Right ventricle myocardium superior (tissue), 1 donor: Measurements from ENCODE around the gene CDKN1A. TPM values are rescaled to one million over a fixed set of nuclear protein-coding genes. Genes with fewer than 3 reads are reported as not detected.
A peak's percentile ranks its signal among the peaks of the same experiment; 100 is the strongest.

ENCODE experiments used
- ATAC-seq: fragments of 200-7000 bp; cut with Tn5 transposase; one replicate; pipeline ENCODE4 v1.9.1; 2020; ENCODE audit warnings: mild to moderate bottlenecking; ENCODE audit not compliant: poor library complexity
- DNase-seq: peaks from one replicate; pipeline ENCODE4 v3.0.0-alpha.2; 2020
- intact Hi-C: fragments of 100-400 bp; cut with DNase I; formaldehyde crosslinking; loops from one replicate; pipeline ENCODE4 v1.11.2; 2022
- total RNA-seq: library from RNA; stranded (reverse); fragmentation: NEBNext Ultra II Directional; extraction: Animal tissue kit (Norgen Biotek cat#: 25700); gene quantifications from one replicate; pipeline ENCODE4 v1.2.1, GENCODE V29; 2021
- donor health status: DM: no; HTN: yes; CAD: no; lungs with severe emphysema.

Gene CDKN1A
- total RNA-seq, 1 donor from 2014 or later: 54.5 TPM

GRCh38 chr6:36671687-36672375, 6.7 kb upstream of the CDKN1A start:
- DNase-seq: no peak
- no peak for ATAC-seq
- intact Hi-C loops: no loop called here

- DNase-seq: no peak
- no peak for ATAC-seq
- intact Hi-C loops: no loop called here
These were observed 4.6 kb upstream of the CDKN1A start for GRCh38 chr6:36673882-36674281.

DNA sequence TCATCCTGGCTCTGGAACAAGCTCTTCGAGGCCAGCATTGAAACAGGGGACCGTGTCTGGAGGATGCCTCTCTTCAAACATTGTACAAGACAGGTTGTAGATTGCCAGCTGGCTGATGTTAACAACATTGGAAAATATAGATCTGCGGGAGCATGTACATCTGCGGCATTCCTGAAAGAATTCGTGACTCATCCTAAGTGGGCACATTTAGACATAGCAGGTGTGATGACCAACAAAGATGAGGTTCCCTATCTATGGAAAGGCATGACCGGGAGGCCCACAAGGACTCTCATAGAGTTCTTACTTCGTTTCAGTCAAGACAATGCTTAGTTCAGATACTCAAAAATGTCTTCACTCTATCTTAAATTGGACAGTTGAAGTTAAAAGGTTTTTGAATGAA, 3.6 kb upstream of the CDKN1A start:
- DNase-seq (no peak), ATAC-seq (no peak)
- intact Hi-C loops: loop anchor here (5.0 kb wide), 1 partner anchor 43 kb away; no protein-coding TSS in a partner anchor

GRCh38 chr6:36676141-36677058, 2.1 kb upstream of the CDKN1A start:
- intact Hi-C loops: loop anchor here (5.0 kb wide), 1 partner anchor 44 kb away; no protein-coding TSS in a partner anchor
- no peak for ATAC-seq
- DNase-seq: no peak

DNA sequence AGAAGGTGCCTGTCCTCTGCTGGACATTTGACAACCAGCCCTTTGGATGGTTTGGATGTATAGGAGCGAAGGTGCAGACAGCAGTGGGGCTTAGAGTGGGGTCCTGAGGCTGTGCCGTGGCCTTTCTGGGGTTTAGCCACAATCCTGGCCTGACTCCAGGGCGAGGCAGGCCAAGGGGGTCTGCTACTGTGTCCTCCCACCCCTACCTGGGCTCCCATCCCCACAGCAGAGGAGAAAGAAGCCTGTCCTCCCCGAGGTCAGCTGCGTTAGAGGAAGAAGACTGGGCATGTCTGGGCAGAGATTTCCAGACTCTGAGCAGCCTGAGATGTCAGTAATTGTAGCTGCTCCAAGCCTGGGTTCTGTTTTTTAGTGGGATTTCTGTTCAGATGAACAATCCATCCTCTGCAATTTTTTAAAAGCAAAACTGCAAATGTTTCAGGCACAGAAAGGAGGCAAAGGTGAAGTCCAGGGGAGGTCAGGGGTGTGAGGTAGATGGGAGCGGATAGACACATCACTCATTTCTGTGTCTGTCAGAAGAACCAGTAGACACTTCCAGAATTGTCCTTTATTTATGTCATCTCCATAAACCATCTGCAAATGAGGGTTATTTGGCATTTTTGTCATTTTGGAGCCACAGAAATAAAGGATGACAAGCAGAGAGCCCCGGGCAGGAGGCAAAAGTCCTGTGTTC, 1.3 kb upstream of the CDKN1A start:
- ATAC-seq: no peak
- DNase-seq: no peak
- intact Hi-C loops: loop anchor here (5.0 kb wide), 1 partner anchor 45 kb away; no protein-coding TSS in a partner anchor

GRCh38 chr6:36677753-36678487, 594 bp upstream of the CDKN1A start:
- intact Hi-C loops: loop anchor here (5.0 kb wide), 1 partner anchor 46 kb away; no protein-coding TSS in a partner anchor
- DNase-seq: no peak
- ATAC-seq: no peak

DNA sequence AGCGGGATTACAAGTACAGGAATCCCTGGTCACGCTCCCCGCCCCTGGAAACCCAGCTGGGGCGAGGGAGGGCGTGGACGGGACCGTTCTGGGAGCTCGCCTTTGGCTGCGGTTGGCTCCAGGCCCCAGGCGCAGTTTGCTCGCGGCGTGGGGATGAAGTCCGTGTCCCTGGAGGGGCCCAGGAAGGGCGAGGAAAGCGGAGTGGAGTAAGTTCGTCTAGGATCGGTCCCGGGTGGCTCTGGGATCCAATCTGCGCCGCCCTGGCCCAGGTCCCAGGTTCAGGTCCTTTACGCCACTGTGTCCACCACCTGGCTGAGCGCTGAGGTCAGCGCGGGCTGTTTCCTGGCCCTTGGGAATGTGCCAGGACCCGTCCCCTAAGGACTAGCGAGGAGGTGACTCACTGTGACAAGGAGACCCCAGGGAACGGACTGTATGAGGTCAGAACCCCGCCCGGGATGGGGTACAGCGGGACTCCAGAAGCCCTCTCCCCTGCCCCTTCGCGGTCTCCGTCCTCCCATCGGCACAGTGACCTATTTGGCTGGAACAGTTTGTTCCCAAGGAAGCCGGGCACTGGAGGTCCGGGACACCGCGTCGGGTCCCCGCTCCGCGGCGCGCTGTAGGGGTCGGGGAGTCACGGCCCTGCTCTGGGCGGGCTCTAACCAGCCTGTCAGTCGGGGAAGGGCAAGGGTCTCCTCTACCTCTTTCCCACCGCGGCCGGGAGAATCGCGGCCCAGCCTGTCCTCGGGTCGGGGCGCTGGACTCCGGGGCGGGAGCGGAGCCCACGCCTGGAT, 724 bp downstream of the CDKN1A start:
- intact Hi-C loops: loop anchor here (5.0 kb wide), 1 partner anchor 47 kb away; no protein-coding TSS in a partner anchor
- peak; percentile 50 for ATAC-seq

DNA sequence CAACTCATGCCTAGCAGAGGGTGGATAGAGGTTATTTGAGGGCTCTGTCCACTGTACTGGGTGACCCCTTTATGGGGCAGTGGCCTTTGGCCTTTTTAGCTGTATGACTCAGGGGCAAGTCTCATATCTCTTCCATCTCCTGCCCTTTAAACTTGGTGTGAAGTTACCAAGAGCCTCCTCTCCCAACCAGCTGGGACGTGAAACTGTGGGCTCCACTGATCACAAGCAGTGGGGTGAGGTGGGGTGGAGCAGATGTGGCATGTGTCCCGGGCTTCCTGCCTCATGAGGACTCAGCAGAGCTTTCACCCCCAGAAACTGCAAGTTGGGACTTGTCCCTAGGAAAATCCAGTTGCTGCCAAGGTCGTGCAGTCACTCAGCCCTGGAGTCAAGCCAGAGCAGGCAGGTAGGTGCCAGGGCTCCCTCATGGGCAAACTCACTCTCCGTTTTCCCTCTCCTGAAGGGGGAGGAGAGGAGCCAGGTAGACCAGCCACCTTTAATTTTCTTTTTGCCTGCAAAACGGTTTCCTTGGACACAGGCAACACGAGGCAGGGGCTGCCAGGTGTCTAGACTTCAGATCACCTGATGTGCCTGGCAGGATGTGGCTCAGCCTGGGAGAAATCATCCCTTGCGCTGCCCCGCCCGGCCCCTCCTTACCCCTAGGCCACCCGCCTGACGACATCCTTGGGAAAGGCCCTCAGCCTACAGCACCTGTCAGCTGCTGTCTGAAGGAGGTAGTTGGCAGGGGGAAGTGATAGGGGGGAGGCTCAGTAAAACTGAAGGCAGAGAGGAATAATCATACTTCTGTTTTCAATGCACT, 4.0 kb downstream of the CDKN1A start:
- intact Hi-C loops: no loop called here
- ATAC-seq: no peak

More for the DNA sequence above, 724 bp downstream of the CDKN1A start:
- DNase-seq: peak; percentile 82

GRCh38 chr6:36683145-36683655, 4.7 kb downstream of the CDKN1A start:
- intact Hi-C loops: no loop called here
- ATAC-seq: no peak
- no peak for DNase-seq

More for the DNA sequence above, 4.0 kb downstream of the CDKN1A start:
- peak; percentile 71 for DNase-seq

GRCh38 chr6:36683656-36684446, 5.3 kb downstream of the CDKN1A start:
- DNase-seq: no peak
- intact Hi-C loops: no loop called here
- ATAC-seq: no peak

DNA sequence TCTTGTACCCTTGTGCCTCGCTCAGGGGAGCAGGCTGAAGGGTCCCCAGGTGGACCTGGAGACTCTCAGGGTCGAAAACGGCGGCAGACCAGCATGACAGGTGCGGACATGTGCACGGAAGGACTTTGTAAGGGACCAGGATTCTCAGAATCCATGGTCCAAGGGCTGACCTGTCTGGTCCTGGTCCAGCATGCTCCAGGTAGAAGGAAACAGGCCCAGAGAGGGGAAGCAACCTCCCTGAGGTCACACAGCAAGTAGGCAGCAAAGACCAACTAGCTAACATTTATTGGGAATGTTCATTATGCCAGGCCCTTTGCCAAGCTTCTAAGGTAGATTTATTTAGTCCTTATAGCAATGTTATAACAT, 5.9 kb downstream of the CDKN1A start:
- intact Hi-C loops: no loop called here
- ATAC-seq (no peak), DNase-seq (no peak)

DNA sequence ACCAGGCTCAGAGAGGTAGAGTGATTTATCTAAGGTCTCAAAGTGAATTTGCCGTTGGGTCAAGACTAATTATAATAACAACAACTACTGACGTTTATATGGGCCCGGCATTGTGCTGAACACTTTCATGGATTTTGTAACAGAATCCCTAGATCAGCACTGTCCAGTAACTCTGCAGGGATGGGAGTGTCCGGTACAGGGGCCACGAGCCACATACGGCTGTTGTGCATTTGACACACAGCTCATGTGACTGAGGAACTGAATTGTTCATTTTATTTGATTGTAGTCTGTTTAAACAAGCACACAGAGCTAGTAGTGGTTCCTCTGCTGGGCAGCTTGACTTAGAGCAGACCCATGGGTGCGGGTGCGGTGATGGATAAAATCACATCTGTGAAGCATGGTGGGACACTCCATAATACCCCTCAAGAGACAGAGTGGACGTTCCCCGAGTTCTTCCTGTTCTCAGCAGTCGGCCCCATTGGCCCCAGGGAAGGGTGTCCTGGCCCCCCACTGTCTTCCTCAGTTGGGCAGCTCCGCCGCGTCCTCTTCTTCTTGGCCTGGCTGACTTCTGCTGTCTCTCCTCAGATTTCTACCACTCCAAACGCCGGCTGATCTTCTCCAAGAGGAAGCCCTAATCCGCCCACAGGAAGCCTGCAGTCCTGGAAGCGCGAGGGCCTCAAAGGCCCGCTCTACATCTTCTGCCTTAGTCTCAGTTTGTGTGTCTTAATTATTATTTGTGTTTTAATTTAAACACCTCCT, 6.8 kb downstream of the CDKN1A start:
- intact Hi-C loops: no loop called here
- ATAC-seq (no peak), DNase-seq (no peak)

DNA sequence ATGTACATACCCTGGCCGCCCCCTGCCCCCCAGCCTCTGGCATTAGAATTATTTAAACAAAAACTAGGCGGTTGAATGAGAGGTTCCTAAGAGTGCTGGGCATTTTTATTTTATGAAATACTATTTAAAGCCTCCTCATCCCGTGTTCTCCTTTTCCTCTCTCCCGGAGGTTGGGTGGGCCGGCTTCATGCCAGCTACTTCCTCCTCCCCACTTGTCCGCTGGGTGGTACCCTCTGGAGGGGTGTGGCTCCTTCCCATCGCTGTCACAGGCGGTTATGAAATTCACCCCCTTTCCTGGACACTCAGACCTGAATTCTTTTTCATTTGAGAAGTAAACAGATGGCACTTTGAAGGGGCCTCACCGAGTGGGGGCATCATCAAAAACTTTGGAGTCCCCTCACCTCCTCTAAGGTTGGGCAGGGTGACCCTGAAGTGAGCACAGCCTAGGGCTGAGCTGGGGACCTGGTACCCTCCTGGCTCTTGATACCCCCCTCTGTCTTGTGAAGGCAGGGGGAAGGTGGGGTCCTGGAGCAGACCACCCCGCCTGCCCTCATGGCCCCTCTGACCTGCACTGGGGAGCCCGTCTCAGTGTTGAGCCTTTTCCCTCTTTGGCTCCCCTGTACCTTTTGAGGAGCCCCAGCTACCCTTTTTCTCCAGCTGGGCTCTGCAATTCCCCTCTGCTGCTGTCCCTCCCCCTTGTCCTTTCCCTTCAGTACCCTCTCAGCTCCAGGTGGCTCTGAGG, 7.6 kb downstream of the CDKN1A start:
- intact Hi-C loops: no loop called here
- ATAC-seq (peak; percentile 15), DNase-seq (peak; percentile 79)

- no peak for ATAC-seq
- no peak for DNase-seq
- intact Hi-C loops: no loop called here
These were observed 8.4 kb downstream of the CDKN1A start for GRCh38 chr6:36686668-36687513.
